ENCODE measurements around the gene OR4D1.

GRCh38 chr17:58109197-58109596 is 39.0 kb upstream of the OR4D1 start:
- TF ChIP-seq CTCF (IDR thresholded peaks at IDR 0.05) (no peak), POLR2AphosphoS5 (IDR thresholded peaks at IDR 0.05) (no peak), POLR2A (IDR thresholded peaks at IDR 0.05) (no peak)

Measured in prostate gland (tissue), 2 donors.